ENCODE measurements around the gene MAFF.

Gene MAFF

DNA sequence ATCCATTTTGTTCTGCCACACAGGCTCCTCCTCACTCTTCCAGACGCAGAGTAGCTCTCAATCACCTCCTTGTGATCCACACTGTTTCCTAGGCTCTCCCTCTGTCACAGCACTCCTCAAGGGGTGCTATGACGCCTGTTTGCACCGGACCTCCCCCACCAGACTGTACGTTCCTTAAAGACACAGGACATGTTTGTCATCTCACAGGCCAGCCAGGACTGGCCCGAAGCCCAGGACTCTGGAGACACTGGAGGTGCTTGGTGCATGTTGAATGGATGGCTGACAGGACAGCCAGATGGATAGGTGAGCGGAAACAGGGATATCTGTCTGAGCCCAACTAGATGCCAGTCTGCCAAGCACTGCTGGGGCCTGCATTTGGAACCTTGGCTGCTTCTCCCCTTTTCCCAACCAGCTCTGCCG, 33.8 kb upstream of the MAFF start:
- no CpG with 5 or more reads among the region's 7 CpGs for WGBS (ENCODE audit: extremely low coverage, insufficient coverage, insufficient read length)
- Histone ChIP-seq H3K9ac (ENCODE audit: low read length) (no peak overlapping the region), H4K12ac (ENCODE audit: low read depth, low read length) (no peak overlapping the region), H3K14ac (ENCODE audit: low read length) (no peak overlapping the region), H3K79me1 (ENCODE audit: low read length) (peaks cover 2% of the 10 kb centered on the region), H3K4me1 (ENCODE audit: control insufficient read depth in 1 of 2, insufficient read depth in 2 of 2, low read length in 2 of 2) (peaks cover 0 to 4% of the 10 kb centered on the region in 2 experiments), H2BK5ac (ENCODE audit: low read depth, low read length, poor library complexity) (no peak overlapping the region), H3K9me3 (ENCODE audit: insufficient read depth, low read depth, low read length) (no peaks in the 10 kb centered on the region), H3K27ac (ENCODE audit: low read depth, low read length) (no peak overlapping the region), H4K8ac (ENCODE audit: low read depth, low read length) (no peak overlapping the region), H2BK12ac (ENCODE audit: low read length) (no peak overlapping the region), H3K18ac (ENCODE audit: low read length) (no peak overlapping the region), H3K4me3 (ENCODE audit: low read depth, low read length) (no peak overlapping the region), H2AFZ (ENCODE audit: insufficient read depth, low read length, poor library complexity) (no peak overlapping the region), H3K4ac (ENCODE audit: low read depth, low read length) (no peak overlapping the region), H2BK120ac (ENCODE audit: insufficient read depth, low read length, poor library complexity) (no peak overlapping the region), H3K27me3 (ENCODE audit: insufficient read depth, low read length) (no peaks in the 10 kb centered on the region), H3K79me2 (ENCODE audit: control insufficient read depth, insufficient read depth, low read length, poor library complexity) (no peaks in the 10 kb centered on the region), H2AK5ac (ENCODE audit: low read length) (no peak overlapping the region), H3K36me3 (ENCODE audit: control insufficient read depth in 1 of 2, insufficient read depth in 2 of 2, low read length in 2 of 2) (no peaks in the 10 kb centered on the region), H3K23ac (ENCODE audit: low read length) (no peak overlapping the region), H4K91ac (ENCODE audit: low read depth, low read length) (no peak overlapping the region), H3K4me2 (ENCODE audit: low read length) (no peak overlapping the region)
- no peak for DNase-seq

DNA sequence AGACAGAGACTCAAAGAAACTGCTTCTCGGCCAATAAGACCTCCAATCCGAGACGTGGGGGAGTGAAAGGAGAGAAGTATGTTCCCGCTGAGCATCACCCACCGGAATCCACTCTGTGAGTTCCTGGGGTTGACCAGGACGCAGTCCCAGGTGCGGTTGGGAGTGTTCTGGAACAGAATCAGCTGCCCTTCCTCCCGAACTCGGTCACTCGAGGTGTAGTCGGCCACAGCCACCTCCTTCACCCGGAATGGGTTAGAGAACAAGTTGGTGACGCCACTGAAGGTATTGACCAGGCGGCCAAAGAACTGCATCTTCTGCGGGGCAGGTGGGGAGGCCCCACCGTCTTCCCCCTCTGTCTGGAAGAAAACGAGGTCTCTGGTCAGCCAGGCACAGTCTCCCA, 32.7 kb upstream of the MAFF start:
- no CpG with 5 or more reads among the region's 17 CpGs for WGBS (ENCODE audit: extremely low coverage, insufficient coverage, insufficient read length)
- Histone ChIP-seq H4K12ac (ENCODE audit: low read depth, low read length) (no peak overlapping the region), H2BK12ac (ENCODE audit: low read length) (no peak overlapping the region), H4K8ac (ENCODE audit: low read depth, low read length) (no peak overlapping the region), H2BK5ac (ENCODE audit: low read depth, low read length, poor library complexity) (no peak overlapping the region), H3K27me3 (ENCODE audit: insufficient read depth, low read length) (no peaks in the 10 kb centered on the region), H3K4me1 (ENCODE audit: control insufficient read depth in 1 of 2, insufficient read depth in 2 of 2, low read length in 2 of 2) (peaks cover 0 to 4% of the 10 kb centered on the region in 2 experiments), H3K18ac (ENCODE audit: low read length) (no peak overlapping the region), H3K79me1 (ENCODE audit: low read length) (peaks cover 2% of the 10 kb centered on the region), H3K9ac (ENCODE audit: low read length) (no peak overlapping the region), H4K91ac (ENCODE audit: low read depth, low read length) (no peak overlapping the region), H2BK120ac (ENCODE audit: insufficient read depth, low read length, poor library complexity) (no peak overlapping the region), H3K9me3 (ENCODE audit: insufficient read depth, low read depth, low read length) (no peaks in the 10 kb centered on the region), H2AK5ac (ENCODE audit: low read length) (no peak overlapping the region), H3K4me3 (ENCODE audit: low read depth, low read length) (no peak overlapping the region), H3K79me2 (ENCODE audit: control insufficient read depth, insufficient read depth, low read length, poor library complexity) (no peaks in the 10 kb centered on the region), H3K23ac (ENCODE audit: low read length) (no peak overlapping the region), H3K4ac (ENCODE audit: low read depth, low read length) (no peak overlapping the region), H3K4me2 (ENCODE audit: low read length) (no peak overlapping the region), H3K36me3 (ENCODE audit: control insufficient read depth in 1 of 2, insufficient read depth in 2 of 2, low read length in 2 of 2) (no peaks in the 10 kb centered on the region), H3K14ac (ENCODE audit: low read length) (no peak overlapping the region), H2AFZ (ENCODE audit: insufficient read depth, low read length, poor library complexity) (no peak overlapping the region), H3K27ac (ENCODE audit: low read depth, low read length) (no peak overlapping the region)
- DNase-seq: no peak

DNA sequence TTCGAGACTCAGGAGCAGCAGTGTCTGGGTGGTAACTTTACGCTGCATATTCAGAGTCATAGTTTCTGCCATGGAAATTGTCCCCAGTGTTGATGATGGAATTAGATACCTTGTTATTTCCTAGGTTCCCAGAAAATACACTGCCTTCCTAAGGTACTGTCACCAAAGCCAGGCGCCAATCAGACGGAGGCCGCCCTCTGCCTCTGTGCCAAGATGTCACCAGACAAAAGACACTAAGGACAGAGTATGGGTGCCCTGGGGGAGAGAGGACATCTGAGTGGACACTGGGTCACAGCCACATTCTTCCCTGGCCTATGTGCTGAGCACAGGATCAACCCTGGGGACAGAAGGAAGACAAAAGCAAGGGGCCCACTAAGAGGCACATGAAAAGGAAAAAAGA, 31.3 kb upstream of the MAFF start:
- no peak overlapping the region for H3K4ac ChIP-seq (ENCODE audit: low read depth, low read length)
- H3K23ac ChIP-seq (ENCODE audit: low read length): no peak overlapping the region
- H3K9me3 ChIP-seq (ENCODE audit: insufficient read depth, low read depth, low read length): no peaks in the 10 kb centered on the region
- H3K4me3 ChIP-seq (ENCODE audit: low read depth, low read length): no peak overlapping the region
- no peak overlapping the region for H4K8ac ChIP-seq (ENCODE audit: low read depth, low read length)
- no peak overlapping the region for H2BK120ac ChIP-seq (ENCODE audit: insufficient read depth, low read length, poor library complexity)
- no peak overlapping the region for H2AFZ ChIP-seq (ENCODE audit: insufficient read depth, low read length, poor library complexity)
- no peak overlapping the region for H3K14ac ChIP-seq (ENCODE audit: low read length)
- H3K18ac ChIP-seq (ENCODE audit: low read length): no peak overlapping the region
- H3K4me1 ChIP-seq (ENCODE audit: control insufficient read depth in 1 of 2, insufficient read depth in 2 of 2, low read length in 2 of 2): no peaks in the 10 kb centered on the region
- H3K79me1 ChIP-seq (ENCODE audit: low read length): peaks cover 2% of the 10 kb centered on the region
- no peak overlapping the region for H4K91ac ChIP-seq (ENCODE audit: low read depth, low read length)
- no peak overlapping the region for H3K9ac ChIP-seq (ENCODE audit: low read length)
- H3K79me2 ChIP-seq (ENCODE audit: control insufficient read depth, insufficient read depth, low read length, poor library complexity): no peaks in the 10 kb centered on the region
- no peak overlapping the region for H2AK5ac ChIP-seq (ENCODE audit: low read length)
- H2BK5ac ChIP-seq (ENCODE audit: low read depth, low read length, poor library complexity): no peak overlapping the region
- no peaks in the 10 kb centered on the region for H3K27me3 ChIP-seq (ENCODE audit: insufficient read depth, low read length)
- H3K27ac ChIP-seq (ENCODE audit: low read depth, low read length): no peak overlapping the region
- H3K36me3 ChIP-seq (ENCODE audit: control insufficient read depth in 1 of 2, insufficient read depth in 2 of 2, low read length in 2 of 2): no peaks in the 10 kb centered on the region
- no CpG with 5 or more reads among the region's 5 CpGs for WGBS (ENCODE audit: extremely low coverage, insufficient coverage, insufficient read length)
- H4K12ac ChIP-seq (ENCODE audit: low read depth, low read length): no peak overlapping the region
- no peak overlapping the region for H3K4me2 ChIP-seq (ENCODE audit: low read length)
- DNase-seq: no peak
- H2BK12ac ChIP-seq (ENCODE audit: low read length): no peak overlapping the region

DNA sequence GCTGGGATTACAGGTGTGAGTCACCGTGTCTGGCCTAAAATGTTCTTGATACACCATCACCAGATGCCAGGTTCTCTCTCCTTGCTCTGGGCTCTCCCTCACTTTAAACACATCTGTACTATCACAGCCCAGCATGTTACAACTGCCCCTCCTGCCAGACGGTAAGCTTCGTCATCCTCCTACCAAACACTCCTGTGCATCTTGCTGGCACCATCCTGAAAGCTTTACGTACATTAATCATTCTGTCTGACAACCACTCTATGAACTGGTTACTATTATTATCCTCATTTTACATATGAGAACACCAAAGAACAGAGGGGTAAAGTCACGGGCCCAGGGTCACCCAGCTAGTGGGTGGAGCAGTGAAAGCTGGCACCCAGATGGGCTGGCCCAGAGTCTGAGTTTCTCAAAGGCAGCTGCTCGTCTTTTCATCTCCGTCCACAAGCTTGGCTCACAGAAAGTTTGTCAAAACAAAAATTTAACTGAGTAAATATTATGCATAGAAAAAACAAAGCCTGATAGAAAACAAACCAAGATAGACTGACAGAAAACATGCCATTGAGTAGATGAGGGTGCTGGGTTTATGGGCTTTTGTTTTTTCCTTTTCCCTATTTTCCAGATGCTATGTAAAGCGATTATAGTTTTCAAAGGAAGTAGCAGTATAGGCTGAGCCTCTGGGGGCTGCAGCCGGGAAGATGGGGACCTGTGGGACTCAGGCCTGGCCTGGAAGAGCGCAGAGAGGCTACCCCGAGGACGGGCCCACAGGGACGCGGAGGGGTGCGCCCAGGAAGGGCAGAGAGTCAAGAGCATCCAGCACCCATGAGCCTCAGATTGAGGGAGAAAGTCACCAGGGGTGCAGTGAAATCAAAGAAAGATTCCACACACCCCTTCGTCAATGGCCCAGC, 29.6 kb upstream of the MAFF start:
- H3K79me1 ChIP-seq (ENCODE audit: low read length): peaks cover 10% of the 10 kb centered on the region
- H3K4me1 ChIP-seq (ENCODE audit: control insufficient read depth in 1 of 2, insufficient read depth in 2 of 2, low read length in 2 of 2): peaks cover 12% of the 10 kb centered on the region in 2 experiments
- H2AK5ac ChIP-seq (ENCODE audit: low read length): no peak overlapping the region
- no peaks in the 10 kb centered on the region for H3K36me3 ChIP-seq (ENCODE audit: control insufficient read depth in 1 of 2, insufficient read depth in 2 of 2, low read length in 2 of 2)
- no peak overlapping the region for H3K9ac ChIP-seq (ENCODE audit: low read length)
- WGBS (ENCODE audit: extremely low coverage, insufficient coverage, insufficient read length): no CpG with 5 or more reads among the region's 16 CpGs
- H3K79me2 ChIP-seq (ENCODE audit: control insufficient read depth, insufficient read depth, low read length, poor library complexity): no peaks in the 10 kb centered on the region
- no peak overlapping the region for H2BK120ac ChIP-seq (ENCODE audit: insufficient read depth, low read length, poor library complexity)
- no peak for DNase-seq
- H3K9me3 ChIP-seq (ENCODE audit: insufficient read depth, low read depth, low read length): no peaks in the 10 kb centered on the region
- no peak overlapping the region for H4K91ac ChIP-seq (ENCODE audit: low read depth, low read length)
- no peaks in the 10 kb centered on the region for H3K27me3 ChIP-seq (ENCODE audit: insufficient read depth, low read length)
- no peak overlapping the region for H2AFZ ChIP-seq (ENCODE audit: insufficient read depth, low read length, poor library complexity)
- no peak overlapping the region for H3K18ac ChIP-seq (ENCODE audit: low read length)
- H4K8ac ChIP-seq (ENCODE audit: low read depth, low read length): no peak overlapping the region
- H3K4me3 ChIP-seq (ENCODE audit: low read depth, low read length): peak overlapping the region; percentile 20
- no peak overlapping the region for H3K4ac ChIP-seq (ENCODE audit: low read depth, low read length)
- no peak overlapping the region for H3K14ac ChIP-seq (ENCODE audit: low read length)
- H3K23ac ChIP-seq (ENCODE audit: low read length): no peak overlapping the region
- no peak overlapping the region for H2BK12ac ChIP-seq (ENCODE audit: low read length)
- no peak overlapping the region for H3K4me2 ChIP-seq (ENCODE audit: low read length)
- H4K12ac ChIP-seq (ENCODE audit: low read depth, low read length): no peak overlapping the region
- H2BK5ac ChIP-seq (ENCODE audit: low read depth, low read length, poor library complexity): no peak overlapping the region
- H3K27ac ChIP-seq (ENCODE audit: low read depth, low read length): no peak overlapping the region
